NCI-H510A (cell line): ENCODE results near the gene SUSD6.
"Not testable (repeated sequence)": the region's sequence is repeated elsewhere in the genome, so short reads cannot be mapped to it uniquely, and the experiment has no call there.

ENCODE experiments used
- DNase-seq: peaks from one replicate; lab custom pipeline; 2025; lab: John Stamatoyannopoulos, UW

Gene SUSD6

GRCh38 chr14:69624136-69624535 is 12.7 kb downstream of the SUSD6 start:
- no peak for DNase-seq

GRCh38 chr14:69625299-69626131 is 14.1 kb downstream of the SUSD6 start:
- DNase-seq = no peak

DNA sequence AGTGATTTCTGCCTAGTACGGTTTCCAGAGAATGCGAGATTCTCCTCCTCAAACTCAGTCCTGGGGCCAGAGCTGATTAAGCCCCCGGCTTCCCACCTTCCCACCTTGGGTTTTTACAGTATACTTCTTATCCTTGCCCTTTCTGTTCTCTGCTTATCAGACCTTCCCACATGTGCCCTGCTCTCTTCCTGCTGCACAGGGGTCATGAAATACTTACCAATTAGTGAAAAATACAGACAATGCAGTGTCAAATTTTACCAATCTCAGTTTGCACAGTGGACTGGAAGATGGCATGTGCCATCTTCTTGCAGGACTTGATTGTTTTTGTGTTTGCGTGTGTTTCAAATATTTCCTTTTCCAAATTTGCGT is 14.7 kb downstream of the SUSD6 start:
- no peak for DNase-seq

DNA sequence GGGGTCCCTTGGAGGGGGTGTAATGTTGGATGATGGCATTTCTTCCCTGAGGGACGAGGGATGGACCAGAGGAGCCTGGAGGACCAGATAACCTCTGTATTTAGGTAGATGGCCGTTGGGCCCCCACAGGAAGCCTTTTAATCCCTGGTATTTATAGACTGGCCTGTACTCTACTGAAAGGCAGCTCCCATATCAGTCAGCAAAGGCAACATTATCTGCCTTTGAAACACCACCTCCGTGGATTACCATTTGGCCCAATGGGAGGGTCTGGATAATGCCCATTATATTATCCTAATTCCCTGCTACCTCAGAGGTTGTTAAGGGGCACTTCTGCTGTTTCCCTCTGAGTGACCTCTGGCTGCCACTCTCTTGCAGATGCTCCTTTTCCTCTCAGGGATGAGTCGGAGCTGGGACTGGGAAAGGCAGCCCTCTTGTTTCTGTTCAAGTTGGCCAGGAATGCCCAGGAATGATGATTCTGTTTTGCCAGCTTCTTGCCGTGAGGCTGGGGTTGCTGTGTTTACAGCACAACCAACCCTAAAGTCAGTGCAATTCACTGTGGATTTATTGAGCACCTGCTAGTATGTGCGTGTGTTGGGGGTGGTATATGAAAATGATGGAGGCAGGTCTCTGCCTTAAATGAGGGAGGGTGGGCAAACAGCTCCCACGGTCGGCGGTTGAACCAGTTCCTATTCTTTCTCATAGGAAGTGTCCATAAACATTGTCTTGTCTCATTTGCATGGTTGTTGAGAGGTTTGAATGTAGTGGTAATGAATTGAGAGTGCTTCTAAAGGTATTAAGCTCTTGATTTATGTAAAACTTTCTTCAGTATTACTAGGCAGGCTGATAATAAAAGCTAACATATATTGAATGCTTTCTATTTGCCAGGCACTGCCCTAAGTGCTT is 18.1 kb downstream of the SUSD6 start:
- DNase-seq = no peak

DNA sequence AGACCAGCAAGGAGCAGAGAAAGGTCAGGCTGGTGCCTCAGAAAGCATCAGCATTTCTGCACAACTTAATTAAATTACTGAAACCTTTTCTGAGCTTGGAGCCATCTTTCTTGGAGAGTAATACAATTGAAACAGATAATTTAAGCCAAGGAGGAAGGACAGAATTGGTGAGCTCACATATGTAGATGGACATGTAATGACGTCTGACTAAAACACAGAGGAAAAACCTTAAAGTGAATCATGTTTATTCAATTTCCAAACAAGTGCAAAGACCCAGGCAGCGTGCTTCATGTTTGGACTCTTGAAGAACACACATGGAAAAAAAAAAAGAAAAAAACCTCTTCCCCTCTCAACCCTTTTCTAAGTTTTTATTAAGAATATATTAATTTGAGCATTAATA is 19.0 kb downstream of the SUSD6 start:
- no peak for DNase-seq

DNA sequence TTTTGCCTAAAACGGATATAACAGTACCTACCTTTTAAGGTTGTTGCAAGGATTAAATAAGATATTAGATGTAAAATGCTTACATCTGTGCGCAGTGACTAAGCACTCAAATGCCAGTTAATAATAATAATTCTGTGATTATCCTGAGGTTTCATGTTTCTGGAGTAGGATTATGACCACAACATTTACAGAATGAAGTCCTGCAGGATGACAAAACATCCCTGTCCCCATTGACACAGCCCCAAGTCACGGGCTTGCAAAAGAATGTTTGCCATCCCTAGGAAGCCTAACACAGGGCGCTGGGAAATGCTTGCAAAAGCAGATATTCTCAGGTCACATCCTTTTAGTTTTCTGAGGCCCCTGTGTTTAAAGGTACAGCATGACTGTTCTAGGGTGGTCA is 20.1 kb downstream of the SUSD6 start:
- DNase-seq = no peak

GRCh38 chr14:69632164-69632563 is 20.8 kb downstream of the SUSD6 start:
- no peak for DNase-seq

- DNase-seq = no peak
These were observed 21.3 kb downstream of the SUSD6 start for GRCh38 chr14:69632593-69633151.

DNA sequence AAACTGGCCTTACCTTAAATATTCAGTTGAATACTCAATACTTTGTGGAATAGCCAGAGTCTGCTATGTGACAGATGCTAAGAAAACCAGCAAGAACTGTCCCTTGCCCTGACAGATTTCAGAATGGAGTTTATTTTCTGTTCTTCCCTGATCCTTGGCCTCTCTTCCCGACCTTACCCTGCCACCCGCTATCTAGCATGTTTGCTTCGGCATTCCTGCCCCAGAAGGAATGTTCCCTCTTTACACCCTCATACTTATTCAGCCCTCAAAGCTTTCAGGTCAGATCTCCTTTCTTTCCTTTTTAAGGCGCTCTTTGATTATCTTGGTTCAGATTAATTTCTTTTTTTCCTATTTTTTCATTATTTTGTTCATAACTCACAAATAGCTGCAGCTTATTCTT is 21.8 kb downstream of the SUSD6 start:
- DNase-seq = no peak

GRCh38 chr14:69635981-69636639 is 24.7 kb downstream of the SUSD6 start:
- DNase-seq = peak; percentile 29

GRCh38 chr14:69636718-69637480 is 25.5 kb downstream of the SUSD6 start:
- DNase-seq = no peak

GRCh38 chr14:69637503-69638031 is 26.2 kb downstream of the SUSD6 start:
- no peak for DNase-seq

- no peak for DNase-seq
These were observed 29.5 kb downstream of the SUSD6 start for GRCh38 chr14:69640931-69641330.

- not testable (repeated sequence) for DNase-seq
These were observed 30.9 kb downstream of the SUSD6 start for GRCh38 chr14:69642212-69642793.

DNA sequence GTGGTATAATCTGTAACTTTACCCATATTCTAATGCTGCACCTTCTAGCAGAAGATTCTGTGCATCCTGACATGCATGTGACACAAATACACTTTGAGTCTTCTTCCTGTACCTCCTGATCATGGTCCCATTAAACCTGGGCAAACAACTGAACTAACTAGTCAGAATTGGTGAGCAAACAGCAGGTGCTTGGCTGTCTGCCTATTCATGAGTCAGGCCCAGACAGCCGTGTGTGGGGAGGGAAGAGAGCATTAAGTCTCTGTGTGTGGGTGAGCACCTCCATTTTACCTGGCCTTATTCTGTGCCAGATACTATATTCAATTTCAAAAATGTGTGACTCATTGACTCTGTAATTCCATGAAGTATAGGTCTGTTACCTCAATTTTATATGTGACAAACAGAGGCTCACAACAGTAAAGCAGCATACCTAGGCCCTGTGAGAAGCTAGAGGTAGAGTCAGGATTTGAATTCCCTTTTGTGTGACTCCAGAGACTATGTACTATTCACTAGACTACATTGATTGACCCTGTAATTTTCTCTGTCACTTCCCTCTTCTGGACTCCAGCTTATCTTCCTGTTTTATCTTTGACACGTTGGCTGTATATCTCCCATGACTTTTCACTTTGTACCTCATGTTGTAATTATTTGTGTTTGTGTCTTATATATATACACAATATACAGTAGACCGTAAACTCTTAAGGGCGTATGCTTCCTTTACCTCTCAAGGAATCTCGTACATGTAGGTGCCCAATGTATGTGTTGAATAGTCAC is 32.2 kb downstream of the SUSD6 start:
- peak; percentile 86 for DNase-seq

DNA sequence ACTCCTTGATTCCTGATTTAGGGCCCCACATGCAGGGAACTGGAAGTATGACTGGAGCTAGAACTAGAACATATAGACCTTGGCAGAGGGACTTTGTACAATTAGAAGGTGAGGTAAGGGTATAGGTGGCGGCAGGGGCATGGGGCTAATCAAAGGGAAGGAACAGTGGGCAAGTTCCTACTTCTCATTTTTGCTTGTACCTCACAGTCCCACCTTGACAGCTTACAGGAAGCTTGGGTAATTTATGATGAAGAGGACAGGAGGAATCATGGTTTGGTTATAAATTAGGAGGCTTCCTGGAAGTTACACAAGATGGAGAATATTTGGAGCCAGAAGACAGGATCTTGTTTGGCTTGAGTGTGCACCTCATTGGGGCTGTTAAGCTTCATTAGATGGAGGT is 33.4 kb downstream of the SUSD6 start:
- DNase-seq = no peak

DNA sequence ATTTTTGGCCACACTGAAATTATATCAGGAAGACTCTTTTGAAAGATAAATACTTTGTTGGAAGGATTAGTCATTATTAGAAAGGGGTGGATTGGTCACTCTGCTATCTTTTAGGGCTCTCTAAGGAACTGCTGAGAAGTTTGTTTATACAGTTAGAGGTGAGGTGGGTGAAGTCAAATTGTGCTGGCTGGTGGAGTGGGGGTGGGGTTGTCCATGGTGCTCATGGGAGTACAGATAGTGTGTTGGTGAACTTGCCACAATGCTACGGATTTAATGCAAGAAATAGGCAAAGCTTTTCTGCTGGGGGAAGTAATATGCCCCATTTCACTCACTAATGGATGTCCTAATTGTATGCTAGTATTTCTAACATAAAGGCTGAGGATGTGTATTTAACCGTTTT is 35.8 kb downstream of the SUSD6 start:
- no peak for DNase-seq

GRCh38 chr14:69647642-69648041 is 36.2 kb downstream of the SUSD6 start:
- not testable (repeated sequence) for DNase-seq

DNA sequence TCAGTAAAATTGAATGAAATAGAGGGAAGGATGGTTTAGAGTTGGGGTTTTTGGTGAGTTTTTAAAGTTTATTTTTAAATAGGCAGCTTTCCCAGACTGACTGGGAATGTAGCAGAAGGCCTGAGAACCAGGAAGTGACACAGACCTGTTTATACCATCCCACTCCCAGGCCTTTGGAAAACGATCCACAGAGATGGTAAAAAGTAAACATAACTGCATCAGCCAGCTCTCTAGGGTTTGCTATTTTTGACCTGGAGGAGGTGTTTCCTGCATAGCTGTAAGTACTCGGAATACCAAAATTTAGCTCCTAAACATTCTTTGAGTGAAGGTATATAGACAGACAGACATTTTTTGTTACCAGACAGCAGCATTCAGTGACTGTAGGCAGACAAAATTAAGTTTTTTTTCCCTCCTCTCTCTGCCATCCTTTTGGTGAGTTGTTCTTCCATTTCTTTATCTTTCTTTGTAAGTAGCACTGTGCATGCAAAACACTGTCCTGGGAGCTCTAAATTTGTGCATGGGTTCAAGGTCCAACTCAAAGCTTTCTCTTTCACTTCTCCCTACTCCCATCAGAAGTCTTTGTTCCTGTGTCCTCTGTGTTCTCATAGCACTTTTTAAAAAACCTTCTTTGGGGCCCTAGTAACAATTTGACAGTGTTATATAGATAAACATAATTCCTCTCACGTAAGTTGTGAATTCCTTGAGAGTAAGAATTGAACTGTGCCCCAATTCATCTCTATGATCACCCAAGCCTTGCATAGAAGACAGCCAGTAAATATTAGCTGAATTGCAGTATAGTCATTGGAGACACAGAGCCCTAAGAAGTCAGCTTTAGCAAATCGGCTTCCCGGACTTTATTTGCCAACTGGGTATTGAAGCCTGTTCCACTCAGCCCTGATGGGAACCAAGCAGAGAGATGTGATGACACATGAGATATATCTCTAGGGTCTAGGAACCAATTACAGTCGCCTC is 37.4 kb downstream of the SUSD6 start:
- DNase-seq = peak; percentile 42
